PFSK-1 (cell line): ENCODE data around the gene SCAMP5.

Source experiments
- SIN3A ChIP-seq: IDR thresholded peaks from 2 replicates; pipeline ENCODE4 v1.6.1; 2012; ENCODE audit warnings: mild to moderate bottlenecking, low read length, moderate library complexity, borderline replicate concordance; ENCODE audit not compliant: insufficient read depth
- TAF1 ChIP-seq: IDR thresholded peaks from 2 replicates; pipeline ENCODE4 v1.6.1; 2012; ENCODE audit warnings: low read length, control low read depth, borderline replicate concordance; ENCODE audit not compliant: insufficient read depth

GRCh38 chr15:75069301-75069925 is 74.0 kb downstream of the SCAMP5 start:
- TF ChIP-seq SIN3A = no peak
- TF ChIP-seq TAF1 = no peak
